B cell (primary cell): ENCODE data around the gene WBP2. TPM values are rescaled to one million over a fixed set of nuclear protein-coding genes. Genes with fewer than 3 reads are reported as not detected.

Experiments used
- ATAC-seq: fragments of 200-7000 bp; cut with Tn5 transposase; one replicate; pipeline ENCODE4 v1.10.0; 2021; ENCODE audit warnings: low read depth, mild to moderate bottlenecking, moderate number of reproducible peaks, moderate library complexity
- CTCF ChIA-PET: fragments of 350-600 bp; sonication (Branson Sonifier 250); formaldehyde crosslinking; loops from one replicate; lab custom pipeline; 2021; ENCODE audit warnings: antibody characterized with exemption, inconsistent platforms; lab: Charles Lee
- POLR2A ChIA-PET: fragments of 350-600 bp; sonication (Branson Sonifier 250); formaldehyde crosslinking; loops from one replicate; lab custom pipeline; 2021; ENCODE audit warnings: antibody characterized with exemption; lab: Charles Lee
- DNase-seq: peaks from one replicate; pipeline ENCODE4 v3.0.0; 2013
- H2AFZ ChIP-seq: 2 replicates; pipeline ENCODE4 v1.6.1; 2012; ENCODE audit warnings: mild to moderate bottlenecking, low read depth, low read length; ENCODE audit not compliant: insufficient read depth, poor library complexity, severe bottlenecking
- H3K27ac ChIP-seq, 2 donors: 1 replicate in 1 of 2; 2 replicates in 1 of 2; pipeline ENCODE4 v1.5.1; 2012 to 2013; ENCODE audit warnings: low read length in 2 of 2, mild to moderate bottlenecking in 2 of 2, moderate library complexity in 1 of 2
- H3K27me3 ChIP-seq, 4 experiments: fragments of 200-600 bp in 1 of 4; sonication (generic) in 1 of 4; replicated peaks in 1 of 4; 1 replicate in 2 of 4; 2 replicates in 2 of 4; pipeline versions ENCODE4 v1.6.1 to v1.7.0; 2013 to 2016; ENCODE audit warnings: low read length in 3 of 4, mild to moderate bottlenecking in 2 of 4, mixed read lengths in 1 of 4, moderate library complexity in 1 of 4; ENCODE audit not compliant: insufficient read depth in 4 of 4, control insufficient read depth in 3 of 4; ENCODE audit errors: control extremely low read depth in 1 of 4
- H3K36me3 ChIP-seq, 2 experiments: replicated peaks in 1 of 2; 1 replicate in 1 of 2; 2 replicates in 1 of 2; pipeline versions ENCODE4 v1.6.1 to v1.7.1; 2013; ENCODE audit warnings: low read length in 1 of 2; ENCODE audit not compliant: insufficient read depth in 2 of 2, control insufficient read depth in 1 of 2; ENCODE audit errors: control extremely low read depth in 1 of 2, extremely low read depth in 1 of 2
- H3K4me1 ChIP-seq, 2 donors: fragments of 200-600 bp in 1 of 2; sonication (generic) in 1 of 2; 1 replicate in 1 of 2; 2 replicates in 1 of 2; pipeline versions ENCODE4 v1.5.1 to v1.6.1; 2013 to 2017; ENCODE audit warnings: low read length in 2 of 2; ENCODE audit not compliant: control insufficient read depth in 2 of 2, insufficient read depth in 2 of 2
- H3K4me2 ChIP-seq: replicated peaks from 2 replicates; pipeline ENCODE3; 2012; ENCODE audit warnings: mild to moderate bottlenecking, low read depth, low read length; ENCODE audit not compliant: poor library complexity, severe bottlenecking
- H3K4me3 ChIP-seq, 5 experiments: fragments of 200-600 bp in 1 of 5; sonication (generic) in 1 of 5; 1 replicate in 3 of 5; 2 replicates in 2 of 5; pipeline versions ENCODE4 v1.5.1 to v1.7.0; 2011 to 2016; ENCODE audit warnings: low read length in 4 of 5, mild to moderate bottlenecking in 4 of 5, low read depth in 2 of 5, control low read depth in 1 of 5, moderate library complexity in 1 of 5; ENCODE audit not compliant: insufficient read depth in 1 of 5; ENCODE audit errors: control extremely low read depth in 1 of 5, extremely low read depth in 1 of 5
- H3K79me2 ChIP-seq: fragments of 200-600 bp; sonication (generic); one replicate; pipeline ENCODE4 v1.6.0; 2016; ENCODE audit warnings: low read length; ENCODE audit not compliant: control insufficient read depth, insufficient read depth
- H3K9ac ChIP-seq: fragments of 200-600 bp; sonication (generic); 2 replicates; pipeline ENCODE4 v1.6.1; 2017; ENCODE audit warnings: mild to moderate bottlenecking, low read length, moderate library complexity
- H3K9me3 ChIP-seq, 3 donors: one replicate each; pipeline versions ENCODE4 v1.6.1 to v1.7.1; 2013; ENCODE audit warnings: low read length in 2 of 3; ENCODE audit not compliant: control insufficient read depth in 2 of 3, insufficient read depth in 1 of 3; ENCODE audit errors: control extremely low read depth in 1 of 3
- H4K20me1 ChIP-seq: 2 replicates; pipeline ENCODE4 v1.6.0; 2012; ENCODE audit warnings: mild to moderate bottlenecking, low read length; ENCODE audit not compliant: insufficient read depth, control insufficient read depth, poor library complexity, severe bottlenecking
- H3K27ac Mint-ChIP-seq: one replicate; pipeline ENCODE4 v1.8.0; 2021; ENCODE audit warnings: mixed read lengths
- H3K27me3 Mint-ChIP-seq: one replicate; pipeline ENCODE4 v1.8.0; 2021; ENCODE audit warnings: mixed read lengths
- H3K4me1 Mint-ChIP-seq: one replicate; pipeline ENCODE4 v1.8.0; 2021; ENCODE audit warnings: mixed read lengths
- H3K4me3 Mint-ChIP-seq: one replicate; pipeline ENCODE4 v1.8.0; 2021; ENCODE audit warnings: mixed read lengths
- H3K9me3 Mint-ChIP-seq: one replicate; pipeline ENCODE4 v1.8.0; 2022; ENCODE audit warnings: mixed read lengths; ENCODE audit not compliant: insufficient read depth
- CTCF ChIP-seq: fragments of 200-600 bp; IDR thresholded peaks from one replicate; pipeline ENCODE4 v1.8.0; 2022; ENCODE audit warnings: antibody characterized with exemption, mild to moderate bottlenecking
- EZH2 ChIP-seq: IDR thresholded peaks from 2 replicates; pipeline ENCODE4 v1.6.1; 2012; ENCODE audit warnings: borderline replicate concordance, low read depth, mild to moderate bottlenecking, moderate library complexity, low read length; ENCODE audit not compliant: insufficient read depth, poor library complexity, severe bottlenecking
- WGBS: methylation state at CpG from one replicate; pipeline ENCODE4 v1.1.5; 2013; ENCODE audit warnings: missing lambda C conversion rate; ENCODE audit not compliant: insufficient coverage; 5-methylcytosine and 5-hydroxymethylcytosine counted together
- intact Hi-C: fragments of 100-400 bp; cut with micrococcal nuclease; formaldehyde crosslinking; loops from one replicate; pipeline ENCODE4 v1.10.0; 2022
- polyA plus RNA-seq: library from polyadenylated mRNA; depleted of rRNA; stranded (reverse); fragments of >200 nt; gene quantifications from 2 replicates; pipeline ENCODE4 v1.2.3, GENCODE V29; 2012
- total RNA-seq, 2 donors: library from RNA; stranded (reverse); fragments of 120-200 nt in 1 of 2; gene quantifications; 1 replicate in 1 of 2; 2 replicates in 1 of 2; pipeline versions ENCODE4 v1.2.3 to v1.2.4, GENCODE V29; 2013 to 2022

WBP2 gene
- total and polyA plus RNA-seq, 2 donors (not counting 1 experiment from before 2014, with no cell fraction given), result 88.6 to 140 TPM

- Histone ChIP-seq H4K20me1 (no peaks in the 10 kb centered on the region), H3K36me3 (peaks cover 0 to 36% of the 10 kb centered on the region in 2 experiments), H3K79me2 (peaks cover 30% of the 10 kb centered on the region), H3K27ac (no peak overlapping the region), H3K4me1 (peaks cover 12 to 25% of the 10 kb centered on the region in 2 donors), H2AFZ (no peak overlapping the region), H3K4me2 (no peak overlapping the region), H3K27me3 (no peaks in the 10 kb centered on the region), H3K9ac (no peak overlapping the region), H3K9me3 (no peaks in the 10 kb centered on the region), H3K4me3 (no peak overlapping the region)
- no peaks in the 10 kb centered on the region for H3K9me3 Mint-ChIP-seq
- DNase-seq (no peak), ATAC-seq (no peak)
- H3K4me3 Mint-ChIP-seq, result no peak overlapping the region
- TF ChIP-seq EZH2 (no peak), CTCF (no peak)
- peaks cover 13% of the 10 kb centered on the region for H3K4me1 Mint-ChIP-seq
- CTCF ChIA-PET, result interaction anchor here (0.5 to 1.3 kb wide), 6 partner anchors 8 to 206 kb away, joined by 3 to 5 read pairs (median 4); no protein-coding TSS in a partner anchor
- POLR2A ChIA-PET, result interaction anchor here (0.7 kb wide), 1 partner anchor 37 kb away, joined by 5 read pairs; no protein-coding TSS in a partner anchor
- H3K27ac Mint-ChIP-seq, result no peak overlapping the region
- 98% methylated on average over 34 of the region's 36 CpGs for WGBS
- no peaks in the 10 kb centered on the region for H3K27me3 Mint-ChIP-seq
- intact Hi-C loops, result loop anchor here (5.0 to 10.0 kb wide), 2 partner anchors 37 to 165 kb away; partner anchors contain the start of genes CDK3 and TRIM47
These were observed 15.0 kb downstream of the WBP2 start for GRCh38 chr17:75839942-75840798.

GRCh38 chr17:75838410-75838809, 16.7 kb downstream of the WBP2 start:
- H3K9me3 ChIP-seq, result no peaks in the 10 kb centered on the region
- no peaks in the 10 kb centered on the region for H3K27me3 Mint-ChIP-seq
- TF ChIP-seq CTCF, result no peak
- TF ChIP-seq EZH2, result no peak
- H3K9me3 Mint-ChIP-seq, result no peaks in the 10 kb centered on the region
- over 99% methylated on average over 13 of the region's 15 CpGs for WGBS
- DNase-seq, result no peak
- ChIA-PET CTCF (interaction anchor here (0.7 to 3.4 kb wide), 2 partner anchors 11 to 739 kb away, joined by 3 to 11 read pairs; no protein-coding TSS in a partner anchor), POLR2A (interaction anchor here (0.7 to 1.1 kb wide), 2 partner anchors 13 to 17 kb away, joined by 4 to 7 read pairs; partner anchors contain the start of gene WBP2)
- no peak overlapping the region for H3K4me2 ChIP-seq
- H3K9ac ChIP-seq, result no peak overlapping the region
- no peak for ATAC-seq
- H3K27ac ChIP-seq, result no peak overlapping the region
- peaks cover 7% of the 10 kb centered on the region for H3K4me1 Mint-ChIP-seq
- H3K4me3 Mint-ChIP-seq, result no peak overlapping the region
- no peak overlapping the region for H3K4me3 ChIP-seq
- H4K20me1 ChIP-seq, result no peaks in the 10 kb centered on the region
- no peak overlapping the region for H3K27ac Mint-ChIP-seq
- no peak overlapping the region for H2AFZ ChIP-seq
- H3K36me3 ChIP-seq, result peaks cover 0 to 53% of the 10 kb centered on the region in 2 experiments
- H3K27me3 ChIP-seq, result no peaks in the 10 kb centered on the region
- intact Hi-C loops, result no loop called here
- peaks cover 6 to 8% of the 10 kb centered on the region in 2 donors for H3K4me1 ChIP-seq
- peaks cover 15% of the 10 kb centered on the region for H3K79me2 ChIP-seq
